GM20431 (cell line): Measurements from ENCODE around the gene PER1.

Source experiments
- in situ Hi-C: fragments of 300-500 bp; cut with MseI, MboI; formaldehyde crosslinking; loops from one replicate; pipeline ENCODE4 v1.15.0; 2020; ENCODE audit warnings: low sequenced_read_pairs; ENCODE audit not compliant: unreplicated experiment

The PER1 gene

GRCh38 chr17:8154608-8155155 is 2.5 kb upstream of the PER1 start:
- in situ Hi-C loops = no loop called here

- in situ Hi-C loops = no loop called here
These were observed 1.9 kb upstream of the PER1 start for GRCh38 chr17:8153957-8154607.

GRCh38 chr17:8153525-8153956 is 1.3 kb upstream of the PER1 start:
- in situ Hi-C loops = no loop called here

GRCh38 chr17:8153031-8153451 is 837 bp upstream of the PER1 start:
- in situ Hi-C loops = no loop called here

GRCh38 chr17:8151641-8152111 is 528 bp downstream of the PER1 start:
- in situ Hi-C loops = no loop called here

- in situ Hi-C loops = no loop called here
These were observed 1.0 kb downstream of the PER1 start for GRCh38 chr17:8151120-8151640.

GRCh38 chr17:8150194-8151119 is 1.7 kb downstream of the PER1 start:
- in situ Hi-C loops = no loop called here

- in situ Hi-C loops = no loop called here
These were observed 2.6 kb downstream of the PER1 start for GRCh38 chr17:8149419-8150193.

- in situ Hi-C loops = no loop called here
These were observed 3.6 kb downstream of the PER1 start for GRCh38 chr17:8148560-8148959.

GRCh38 chr17:8147805-8148404 is 4.3 kb downstream of the PER1 start:
- in situ Hi-C loops = no loop called here

- in situ Hi-C loops = no loop called here
These were observed 4.9 kb downstream of the PER1 start for GRCh38 chr17:8147141-8147804.

- in situ Hi-C loops = no loop called here
These were observed 5.6 kb downstream of the PER1 start for GRCh38 chr17:8146381-8147140.

GRCh38 chr17:8145811-8146210 is 6.4 kb downstream of the PER1 start:
- in situ Hi-C loops = no loop called here

- in situ Hi-C loops = no loop called here
These were observed 7.6 kb downstream of the PER1 start for GRCh38 chr17:8144401-8145231.

- in situ Hi-C loops = no loop called here
These were observed 8.4 kb downstream of the PER1 start for GRCh38 chr17:8143581-8144400.

GRCh38 chr17:8142887-8143580 is 9.2 kb downstream of the PER1 start:
- in situ Hi-C loops = no loop called here
